GM19463 (cell line): ENCODE measurements around the gene UGT1A6.
"Not testable (repeated sequence)": the region's sequence is repeated elsewhere in the genome, so short reads cannot be mapped to it uniquely, and the experiment has no call there.

Source experiments
- ATAC-seq: cut with Tn5 transposase; IDR thresholded peaks from one replicate; pipeline ENCODE4 v1.9.1; 2021; ENCODE audit warnings: mild to moderate bottlenecking, moderate library complexity; ENCODE audit not compliant: unreplicated experiment

UGT1A6 gene

GRCh38 chr2:233692648-233693047 is at the start of gene UGT1A6:
Gene UGT1A6 (plus strand): TSS chr2:233692890. CDS start chr2:233693005, 115 bp downstream.
- ATAC-seq, result no peak

GRCh38 chr2:233643128-233643527 is 49.6 kb upstream of the UGT1A6 start:
- ATAC-seq, result no peak

GRCh38 chr2:233646033-233646432 is 46.7 kb upstream of the UGT1A6 start:
- ATAC-seq, result not testable (repeated sequence)

GRCh38 chr2:233650981-233651380 is 41.7 kb upstream of the UGT1A6 start:
- ATAC-seq, result no peak

- no peak for ATAC-seq
Measured at GRCh38 chr2:233651430-233651829, 41.3 kb upstream of the UGT1A6 start.

GRCh38 chr2:233654501-233654900 is 38.2 kb upstream of the UGT1A6 start:
- no peak for ATAC-seq

- ATAC-seq, result no peak
Measured at GRCh38 chr2:233655043-233655442, 37.6 kb upstream of the UGT1A6 start.

GRCh38 chr2:233655943-233656342 is 36.7 kb upstream of the UGT1A6 start:
- not testable (repeated sequence) for ATAC-seq

GRCh38 chr2:233656443-233656842 is 36.2 kb upstream of the UGT1A6 start:
- ATAC-seq, result no peak

- no peak for ATAC-seq
Measured at GRCh38 chr2:233658610-233659009, 34.1 kb upstream of the UGT1A6 start.

GRCh38 chr2:233663911-233664310 is 28.8 kb upstream of the UGT1A6 start:
- ATAC-seq, result no peak

- ATAC-seq, result no peak
Measured at GRCh38 chr2:233668605-233669260, 24.0 kb upstream of the UGT1A6 start.

GRCh38 chr2:233671290-233672161 is 21.2 kb upstream of the UGT1A6 start, which contains the start of gene UGT1A9:
Gene UGT1A9 (plus strand): TSS chr2:233671898. CDS start chr2:233671935, 37 bp downstream.
- no peak for ATAC-seq

- ATAC-seq, result no peak
Measured at GRCh38 chr2:233672886-233673285, 19.8 kb upstream of the UGT1A6 start.

GRCh38 chr2:233673896-233674295 is 18.8 kb upstream of the UGT1A6 start:
- ATAC-seq, result no peak

- no peak for ATAC-seq
Measured at GRCh38 chr2:233674314-233674713, 18.4 kb upstream of the UGT1A6 start.

- no peak for ATAC-seq
Measured at GRCh38 chr2:233674995-233675394, 17.7 kb upstream of the UGT1A6 start.

- no peak for ATAC-seq
Measured at GRCh38 chr2:233676046-233676445, 16.6 kb upstream of the UGT1A6 start.

GRCh38 chr2:233679196-233679595 is 13.5 kb upstream of the UGT1A6 start:
- no peak for ATAC-seq

- ATAC-seq, result no peak
Measured at GRCh38 chr2:233680361-233681045, 12.2 kb upstream of the UGT1A6 start.

GRCh38 chr2:233681521-233682099 is 11.1 kb upstream of the UGT1A6 start, which contains the start of gene UGT1A7:
Gene UGT1A7 (plus strand): TSS chr2:233681901. CDS start chr2:233681938, 37 bp downstream.
- ATAC-seq, result no peak
